ENCODE measurements around the gene STPG4.

GRCh38 chr2:47039913-47040562 lies 115.1 kb downstream of the STPG4 start:
- TF ChIP-seq CTCF (IDR thresholded peaks at IDR 0.05) (no peak), POLR2A (IDR thresholded peaks at IDR 0.05) (no peak)

Data from lower leg skin (tissue), 3 donors.